ENCODE measurements around the gene CNTNAP2.

The CNTNAP2 gene

GRCh38 chr7:147261693-147262092, 1145.1 kb downstream of the CNTNAP2 start:
- DNase-seq (ENCODE audit: low read depth) = no peak

GRCh38 chr7:147265528-147265927, 1148.9 kb downstream of the CNTNAP2 start:
- no peak for DNase-seq (ENCODE audit: low read depth)

- DNase-seq (ENCODE audit: low read depth) = no peak
These were observed 1159.5 kb downstream of the CNTNAP2 start for GRCh38 chr7:147276106-147276505.

GRCh38 chr7:147276783-147277370, 1160.3 kb downstream of the CNTNAP2 start:
- DNase-seq (ENCODE audit: low read depth) = peak; percentile 24

- no peak for DNase-seq (ENCODE audit: low read depth)
These were observed 1162.9 kb downstream of the CNTNAP2 start for GRCh38 chr7:147279514-147279913.

GRCh38 chr7:147279964-147280374, 1163.4 kb downstream of the CNTNAP2 start:
- no peak for DNase-seq (ENCODE audit: low read depth)

- no peak for DNase-seq (ENCODE audit: low read depth)
These were observed 1165.6 kb downstream of the CNTNAP2 start for GRCh38 chr7:147282204-147282603.

GRCh38 chr7:147296201-147296600, 1179.6 kb downstream of the CNTNAP2 start:
- DNase-seq (ENCODE audit: low read depth) = no peak

GRCh38 chr7:147296986-147297385, 1180.4 kb downstream of the CNTNAP2 start:
- DNase-seq (ENCODE audit: low read depth) = no peak

GRCh38 chr7:147298611-147299043, 1182.0 kb downstream of the CNTNAP2 start:
- DNase-seq (ENCODE audit: low read depth) = no peak

- DNase-seq (ENCODE audit: low read depth) = no peak
These were observed 1183.7 kb downstream of the CNTNAP2 start for GRCh38 chr7:147300293-147300692.

- no peak for DNase-seq (ENCODE audit: low read depth)
These were observed 1187.8 kb downstream of the CNTNAP2 start for GRCh38 chr7:147304376-147304775.

GRCh38 chr7:147305827-147306226, 1189.2 kb downstream of the CNTNAP2 start:
- no peak for DNase-seq (ENCODE audit: low read depth)

GRCh38 chr7:147308539-147308938, 1191.9 kb downstream of the CNTNAP2 start:
- no peak for DNase-seq (ENCODE audit: low read depth)

- DNase-seq (ENCODE audit: low read depth) = no peak
These were observed 1194.7 kb downstream of the CNTNAP2 start for GRCh38 chr7:147311336-147311735.

GRCh38 chr7:147321504-147321903, 1204.9 kb downstream of the CNTNAP2 start:
- no peak for DNase-seq (ENCODE audit: low read depth)

GRCh38 chr7:147332988-147333387, 1216.4 kb downstream of the CNTNAP2 start:
- DNase-seq (ENCODE audit: low read depth) = no peak

GRCh38 chr7:147363101-147363500, 1246.5 kb downstream of the CNTNAP2 start:
- no peak for DNase-seq (ENCODE audit: low read depth)

- no peak for DNase-seq (ENCODE audit: low read depth)
These were observed 1259.6 kb downstream of the CNTNAP2 start for GRCh38 chr7:147376192-147376591.

- DNase-seq (ENCODE audit: low read depth) = no peak
These were observed 1264.3 kb downstream of the CNTNAP2 start for GRCh38 chr7:147380926-147381325.

- DNase-seq (ENCODE audit: low read depth) = no peak
These were observed 1277.7 kb downstream of the CNTNAP2 start for GRCh38 chr7:147394329-147394728.

GRCh38 chr7:147400221-147400689, 1283.7 kb downstream of the CNTNAP2 start:
- peak; percentile 72 for DNase-seq (ENCODE audit: low read depth)

GRCh38 chr7:147400925-147401324, 1284.3 kb downstream of the CNTNAP2 start:
- DNase-seq (ENCODE audit: low read depth) = no peak

- DNase-seq (ENCODE audit: low read depth) = no peak
These were observed 1289.0 kb downstream of the CNTNAP2 start for GRCh38 chr7:147405621-147406020.
